NCI-H524 treated with DMSO at 0.1 percent for 48 hours (cell line): Measurements from ENCODE around the gene UBE2Z.
"Not testable (repeated sequence)": the region's sequence is repeated elsewhere in the genome, so short reads cannot be mapped to it uniquely, and the experiment has no call there.

Experiments
- DNase-seq: peaks from one replicate; lab custom pipeline; 2025; lab: John Stamatoyannopoulos, UW

The UBE2Z gene

DNA sequence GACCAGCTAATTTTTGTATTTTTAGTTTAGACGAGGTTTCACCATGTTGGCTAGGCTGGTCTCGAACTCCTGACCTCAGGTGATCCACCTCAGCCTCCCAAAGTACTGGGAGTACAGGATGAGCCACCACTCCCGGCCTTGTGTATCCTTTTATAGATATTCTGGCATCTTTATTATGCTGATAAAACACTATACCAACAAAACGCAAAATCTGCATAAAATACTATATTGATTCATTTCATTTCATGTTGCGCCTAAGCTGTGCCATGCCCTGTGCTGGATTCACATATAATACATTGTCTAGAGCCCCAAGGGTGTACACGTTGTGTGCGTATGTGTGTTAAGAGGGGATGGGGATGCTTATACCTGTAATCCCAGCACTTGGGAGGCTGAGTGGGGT, 3.8 kb upstream of the UBE2Z start:
- DNase-seq = no peak

DNA sequence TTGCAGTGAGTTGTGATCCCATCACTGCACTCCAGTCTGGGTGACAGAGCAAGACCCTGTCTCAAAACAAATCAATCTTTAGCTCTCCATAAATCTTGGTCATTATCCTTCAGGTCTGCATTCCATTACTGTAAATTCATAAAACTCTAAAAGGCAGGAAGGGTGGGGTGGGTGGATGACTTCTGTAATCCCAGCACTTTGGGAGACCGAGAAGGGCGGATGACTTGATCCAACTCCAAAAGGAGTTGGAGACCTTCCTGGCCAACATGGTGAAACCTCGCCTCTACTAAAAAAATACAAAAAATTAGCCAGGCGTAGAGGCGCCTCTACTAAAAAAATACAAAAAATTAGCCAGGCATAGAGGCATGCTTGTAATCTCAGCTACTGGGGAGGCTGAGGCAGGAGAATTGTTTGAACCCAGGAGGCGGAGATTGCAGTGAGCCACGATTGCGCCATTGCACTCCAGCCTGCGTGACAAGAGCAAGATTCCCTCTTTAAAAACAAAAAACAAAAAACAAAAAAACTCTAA, 2.2 kb upstream of the UBE2Z start:
- no peak for DNase-seq

DNA sequence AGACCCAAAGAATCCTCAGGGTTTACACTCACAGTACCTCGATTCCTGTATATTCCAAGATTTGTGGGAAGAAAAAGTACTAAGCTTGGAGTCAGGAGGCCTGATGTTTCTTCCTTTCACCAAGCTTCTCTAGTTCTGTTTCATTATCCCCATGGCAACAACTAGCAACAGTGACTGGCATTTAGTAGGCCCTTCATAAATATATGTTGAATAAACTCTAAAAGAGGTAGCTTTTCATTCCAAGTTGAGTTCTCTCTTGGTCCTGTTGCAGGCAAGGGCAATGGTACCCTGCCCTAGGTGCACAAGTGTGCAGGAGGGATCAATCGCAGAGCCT, 527 bp upstream of the UBE2Z start:
- DNase-seq = no peak

DNA sequence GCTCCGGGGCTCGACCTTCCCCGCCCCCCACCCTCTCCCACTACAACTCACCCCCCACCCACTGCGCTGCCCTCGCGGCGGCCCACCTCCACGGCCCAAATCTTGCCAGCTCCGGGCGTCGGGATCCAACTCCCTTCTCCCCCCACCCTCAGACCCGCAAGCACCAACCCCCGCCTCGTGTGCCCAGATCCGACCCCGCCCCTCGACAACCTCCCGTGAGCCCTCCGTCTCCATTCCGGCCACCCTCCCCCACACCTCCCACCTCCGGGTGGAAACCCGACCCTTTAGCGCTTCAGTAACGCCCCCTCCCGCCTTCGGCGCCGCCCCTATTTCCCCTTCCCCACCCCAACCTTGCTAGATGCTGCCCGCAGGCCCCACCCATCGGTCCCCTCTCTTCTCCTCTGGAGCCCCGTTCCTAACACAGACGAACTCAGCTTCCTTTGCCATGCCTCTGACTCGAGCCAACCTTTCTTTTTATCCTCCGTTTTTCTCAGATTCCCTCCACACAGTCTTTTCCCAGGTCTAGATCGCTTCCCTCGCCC, 717 bp downstream of the UBE2Z start:
- peak; percentile 68 for DNase-seq

DNA sequence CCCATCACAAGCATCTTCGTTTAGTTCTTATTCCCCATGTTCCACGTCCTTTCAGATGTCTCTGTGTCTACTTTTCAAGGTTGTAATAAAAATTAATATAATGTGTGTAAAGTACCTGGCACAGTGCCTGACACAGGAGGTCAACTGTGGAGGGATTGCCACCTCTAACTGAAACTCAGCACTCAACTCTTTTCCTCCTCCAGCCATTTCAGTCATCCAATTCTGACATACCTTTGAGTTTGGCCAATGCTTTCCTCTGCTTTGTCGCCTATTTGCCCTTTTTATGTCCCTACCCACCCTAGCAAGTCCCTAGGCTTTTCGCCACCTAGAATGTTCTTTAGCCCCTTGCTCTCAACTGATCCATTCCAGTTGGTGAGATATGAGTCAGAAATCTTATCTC, 1.6 kb downstream of the UBE2Z start:
- DNase-seq = no peak

DNA sequence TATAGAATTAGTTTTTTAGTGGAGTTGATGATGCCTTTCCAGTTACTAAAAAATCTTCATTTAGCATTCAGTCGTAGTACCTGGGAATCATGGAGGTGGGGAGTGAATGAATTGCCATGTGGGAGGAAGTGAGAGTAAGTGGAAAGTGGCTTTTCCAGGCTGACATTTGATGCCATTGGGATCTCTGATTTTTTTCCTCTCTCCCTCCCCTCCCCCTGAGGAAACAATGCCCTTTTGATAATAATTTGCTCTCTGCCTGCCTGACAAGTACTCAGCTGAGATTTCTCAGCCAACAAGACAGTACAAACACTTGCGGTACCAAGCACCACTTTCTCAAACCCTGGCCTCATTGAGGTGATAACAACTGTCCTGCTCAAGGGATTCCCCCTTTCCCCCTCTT, 2.2 kb downstream of the UBE2Z start:
- DNase-seq = no peak

DNA sequence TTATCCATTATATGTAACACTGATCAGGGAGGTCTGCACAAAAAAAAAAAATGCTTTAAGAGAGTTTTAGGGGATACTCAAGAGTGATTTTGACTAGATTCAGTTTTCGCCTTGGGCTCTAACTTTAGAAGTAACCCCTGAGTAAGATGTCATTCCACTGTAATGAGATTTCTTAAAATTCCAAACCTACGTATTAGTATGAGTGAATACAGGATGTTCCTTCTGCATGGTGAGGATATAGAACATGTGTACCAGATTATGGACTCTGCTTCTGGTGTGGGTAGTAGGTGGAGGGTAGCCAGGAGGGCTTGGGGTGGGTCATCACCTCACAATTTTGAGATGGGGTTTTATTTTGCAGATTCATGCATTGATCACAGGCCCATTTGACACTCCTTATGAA, 4.3 kb downstream of the UBE2Z start:
- DNase-seq = no peak

DNA sequence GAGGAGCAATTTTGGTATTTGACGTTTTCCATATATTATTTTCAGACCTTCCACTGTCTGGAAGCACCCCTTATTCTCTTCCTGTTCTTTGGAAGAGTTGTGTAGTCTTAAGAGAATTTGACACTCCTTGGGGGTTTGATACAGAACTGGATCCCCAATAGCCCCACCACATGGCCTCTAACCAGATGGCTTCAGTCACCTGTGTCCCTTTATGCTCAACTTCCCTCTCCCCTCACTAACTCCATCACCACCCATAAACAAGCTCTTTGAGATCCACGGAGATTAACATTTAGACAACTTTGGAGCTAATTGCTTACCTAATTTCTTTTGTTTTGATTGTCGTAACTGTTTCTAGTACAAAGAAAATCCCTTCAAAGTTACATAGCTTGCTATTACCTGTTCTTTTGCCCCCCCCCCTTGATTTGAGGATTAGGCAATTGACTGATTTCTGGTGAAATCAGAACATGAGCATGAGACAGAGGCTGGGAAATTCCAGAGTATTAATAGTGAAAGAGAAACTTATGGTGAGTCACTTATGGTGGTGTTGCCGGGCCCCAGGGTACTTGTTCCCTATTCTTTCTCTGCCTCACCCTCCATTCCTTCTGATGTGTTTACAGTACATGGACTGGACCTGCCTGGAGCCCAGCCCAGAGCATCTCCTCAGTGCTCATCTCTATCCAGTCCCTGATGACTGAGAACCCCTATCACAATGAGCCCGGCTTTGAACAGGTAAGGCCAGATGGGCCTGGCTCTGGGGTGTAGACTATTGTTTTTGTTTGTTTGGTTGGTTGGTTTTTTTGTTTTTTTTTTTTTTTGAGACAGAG, 7.5 kb downstream of the UBE2Z start:
- DNase-seq = no peak

DNA sequence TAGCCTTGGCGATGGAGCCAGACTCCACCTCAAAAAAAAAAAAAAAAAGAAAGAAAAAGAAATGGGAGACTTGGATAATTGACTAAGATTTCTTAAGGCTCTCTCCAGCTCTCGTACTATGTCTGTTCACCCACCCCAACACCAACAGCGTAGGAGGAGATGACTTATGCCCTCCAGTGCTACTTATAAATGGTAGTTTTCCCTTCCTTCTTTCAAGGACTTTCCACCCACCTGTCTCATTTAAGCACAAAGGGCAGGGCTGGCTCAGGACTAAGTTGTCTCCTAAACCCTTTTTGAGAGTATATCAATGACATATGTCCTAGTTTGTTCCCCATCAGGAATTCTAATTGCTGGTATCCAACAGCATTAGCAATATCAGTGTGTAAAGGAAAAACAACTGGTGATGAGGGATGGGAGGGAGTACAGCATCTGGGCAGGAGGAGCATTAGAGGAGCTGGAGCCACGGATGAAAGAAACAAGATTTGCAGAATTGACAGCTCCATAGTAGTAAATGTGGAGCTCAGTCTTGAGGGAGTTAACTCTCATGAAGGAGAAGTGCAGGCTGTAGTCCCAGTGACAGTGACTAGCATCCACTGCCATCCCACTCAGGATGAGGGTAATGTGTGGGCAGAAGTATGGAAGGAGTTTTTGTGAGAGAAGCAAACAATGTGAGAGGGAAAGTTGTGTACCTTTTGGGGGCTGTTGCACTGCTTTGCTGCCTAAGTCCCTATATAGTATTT, 17.2 kb downstream of the UBE2Z start:
- no peak for DNase-seq

DNA sequence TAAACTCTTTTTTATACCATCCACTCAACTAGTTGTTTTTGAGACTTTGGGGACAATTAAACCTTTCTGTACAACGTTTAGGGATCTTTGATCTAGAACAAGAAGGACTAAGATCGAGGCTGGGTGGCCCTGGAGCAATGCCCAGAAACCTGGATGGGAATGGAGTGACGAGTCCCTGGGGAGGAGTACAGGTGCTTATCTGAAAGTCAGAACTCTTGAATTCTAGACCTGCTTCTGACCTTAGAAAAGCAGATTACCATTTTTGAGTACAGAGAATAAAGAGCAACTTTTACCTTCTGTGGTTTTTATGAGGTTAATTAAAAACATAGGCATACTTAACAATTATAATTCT, 17.8 kb downstream of the UBE2Z start:
- no peak for DNase-seq

DNA sequence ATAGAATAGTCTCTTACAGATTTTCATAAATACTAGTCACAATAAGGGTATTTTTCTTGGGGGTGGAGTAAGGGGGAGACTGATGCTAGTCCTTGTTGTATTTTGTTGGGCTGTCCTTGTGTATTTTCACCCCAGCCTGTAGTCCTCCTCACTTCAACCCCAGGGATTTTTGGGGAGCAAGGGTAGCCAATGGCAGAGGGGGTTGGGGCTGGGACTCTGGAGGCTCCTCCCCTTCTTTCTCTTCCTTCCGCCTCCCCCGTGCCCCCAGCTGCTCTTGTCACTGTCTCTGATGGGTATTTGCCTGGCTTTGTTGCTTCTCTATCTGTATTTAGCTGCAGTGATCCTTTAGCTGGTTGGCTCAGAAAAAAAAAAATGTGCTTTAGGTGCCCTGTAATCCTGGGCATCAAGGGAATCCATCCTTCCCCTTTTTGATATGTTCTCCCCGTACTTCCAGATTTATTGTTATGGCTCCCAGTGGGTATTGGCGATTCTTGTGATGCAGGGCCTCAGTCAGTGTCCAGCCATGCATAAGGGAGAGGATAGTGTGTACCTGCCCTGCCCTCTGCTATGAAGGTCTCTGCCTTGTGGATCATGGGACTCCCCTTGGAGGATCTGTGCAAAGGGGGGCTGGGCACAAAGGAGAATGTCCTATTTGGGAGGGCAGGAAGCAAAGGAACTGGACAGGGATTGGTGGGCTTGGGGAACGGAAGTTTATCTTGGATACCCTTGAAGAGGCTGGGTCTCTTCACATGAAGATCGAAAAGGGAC, 20.0 kb downstream of the UBE2Z start:
- no peak for DNase-seq

DNA sequence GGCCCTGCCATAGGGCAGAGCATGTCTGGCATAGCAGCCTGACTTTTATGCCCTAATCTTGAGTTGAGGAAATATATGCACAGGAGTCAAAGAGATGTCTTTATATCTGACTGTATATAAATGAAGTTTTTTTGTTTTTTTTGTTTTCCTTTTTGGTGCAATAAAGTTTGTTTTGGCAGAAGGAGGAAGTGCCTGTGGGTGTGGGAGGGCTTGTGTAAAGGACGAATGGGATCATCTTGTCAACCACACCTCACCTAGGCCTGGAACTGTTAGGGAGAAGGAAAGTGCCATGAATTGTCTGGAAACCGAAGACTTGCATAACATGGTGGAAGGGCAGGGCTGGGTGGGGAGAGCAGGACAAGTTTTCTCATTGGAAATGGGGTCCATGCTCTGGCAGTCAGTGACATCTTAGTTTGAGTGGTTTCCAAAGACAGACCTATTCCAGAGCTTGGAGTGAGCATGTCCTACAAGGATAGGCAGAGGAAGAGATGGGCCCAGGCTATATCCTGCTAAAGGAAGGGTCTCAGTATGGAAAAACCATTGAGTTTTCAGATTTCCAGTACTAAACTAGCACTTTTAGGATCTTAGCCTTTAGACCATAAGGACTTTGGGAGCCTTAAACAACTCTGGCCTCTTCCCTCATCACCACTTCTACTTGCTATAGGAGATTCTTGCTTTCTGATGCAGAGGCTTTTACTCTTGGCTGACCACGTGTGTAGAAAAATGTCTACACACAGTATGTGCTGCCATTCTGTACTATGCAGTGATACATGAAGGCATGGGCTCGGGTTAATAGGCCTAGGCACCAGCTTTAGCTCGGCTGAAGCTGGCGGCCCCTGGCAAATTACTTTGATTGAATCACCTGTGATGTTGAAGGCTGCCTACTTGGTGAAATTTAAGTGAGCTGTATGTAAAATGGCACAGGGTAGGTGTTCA, 20.9 kb downstream of the UBE2Z start:
- no peak for DNase-seq

DNA sequence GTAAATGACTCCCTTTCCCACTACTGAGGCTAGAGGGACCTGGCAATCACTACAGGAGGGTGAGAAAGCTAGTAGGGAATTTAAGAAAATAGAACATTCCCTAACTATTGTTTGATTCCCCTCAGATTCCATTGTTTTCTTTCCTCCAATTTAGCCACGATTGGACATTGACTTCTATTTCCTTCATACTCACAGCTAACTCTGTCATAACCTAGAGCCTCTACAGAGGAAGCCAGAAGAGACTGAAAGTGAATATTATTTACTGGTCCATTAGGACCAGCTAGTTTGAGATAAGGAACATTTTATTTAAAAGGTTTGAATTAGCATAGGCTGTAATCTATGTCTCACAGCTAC, 21.6 kb downstream of the UBE2Z start:
- DNase-seq = no peak

DNA sequence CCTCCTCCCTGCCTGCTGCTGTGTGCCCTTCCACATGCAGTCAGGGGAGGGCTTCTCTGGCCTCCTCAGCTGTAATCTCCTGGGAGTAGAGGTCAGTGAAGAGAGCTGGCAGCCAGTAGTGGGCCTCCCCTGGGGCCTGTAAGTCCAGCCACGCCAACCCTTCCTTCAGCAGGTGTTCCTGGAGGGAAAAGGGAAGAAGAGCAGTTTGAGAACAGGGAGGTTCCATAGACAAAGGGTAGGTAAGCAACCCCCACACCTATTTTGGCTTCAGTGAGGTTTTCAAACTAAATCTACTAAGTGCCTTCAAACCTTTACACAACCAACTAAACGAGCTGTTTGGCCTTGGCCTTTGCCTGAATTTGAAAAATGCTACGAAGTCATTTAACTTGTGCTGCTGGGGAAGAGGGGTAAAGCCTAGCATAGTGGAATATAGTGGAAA, 22.2 kb downstream of the UBE2Z start:
- no peak for DNase-seq

DNA sequence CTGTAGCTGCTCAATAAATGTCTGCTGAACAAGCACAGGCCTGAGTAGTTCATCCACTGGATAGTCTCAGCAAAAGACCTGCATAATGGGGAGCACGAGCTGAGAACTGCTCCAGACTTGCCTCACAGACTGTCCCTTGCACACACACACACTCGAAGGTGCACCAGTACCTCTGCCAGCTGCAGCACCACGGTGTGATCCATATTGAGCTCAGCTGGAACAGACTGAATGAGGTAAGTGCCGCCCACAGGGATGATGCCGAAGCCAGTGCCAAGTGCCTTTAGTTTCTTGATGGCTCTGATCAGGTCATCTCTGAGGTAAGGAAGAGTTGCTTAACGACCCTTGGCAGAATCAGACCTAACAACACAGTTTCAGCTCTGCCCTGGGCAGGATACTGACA, 24.8 kb downstream of the UBE2Z start:
- DNase-seq = no peak

DNA sequence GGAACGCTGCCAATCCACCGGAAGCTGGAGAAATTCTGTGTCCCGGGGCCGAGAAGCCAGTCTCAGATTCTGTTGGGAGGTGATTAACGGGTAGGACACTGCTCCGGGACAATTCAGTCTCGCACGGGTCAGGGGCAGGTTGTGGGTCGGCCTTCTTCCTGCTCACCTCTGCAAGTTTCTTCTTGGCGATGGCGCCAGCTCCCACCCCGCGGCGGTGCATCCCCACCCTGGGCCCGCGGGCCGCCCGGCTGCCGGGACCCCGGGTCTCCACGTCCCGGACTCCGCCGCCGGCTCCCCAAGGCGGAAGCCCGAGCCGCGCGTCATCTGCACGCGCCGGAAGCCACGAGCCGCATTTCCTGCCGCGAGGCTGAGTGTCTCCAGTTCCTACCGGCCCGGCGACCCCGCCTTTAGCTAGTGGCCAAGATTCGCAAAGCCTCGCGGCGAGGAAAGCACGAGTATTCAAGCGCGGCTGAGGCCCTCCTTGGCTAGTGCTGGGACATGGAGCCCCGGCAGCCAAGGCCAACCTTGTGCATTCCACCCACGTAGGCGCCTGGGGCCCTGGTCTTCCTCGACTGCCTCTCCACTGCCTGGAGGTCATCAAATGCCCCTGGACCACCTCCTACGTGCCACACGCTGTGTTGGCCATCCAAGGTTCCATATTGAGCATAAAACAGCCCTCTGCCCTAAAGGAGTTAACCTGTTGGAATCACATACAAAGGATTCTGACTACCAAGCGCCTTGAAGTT, 36.5 kb downstream of the UBE2Z start, which contains the start of gene SNF8:
Gene SNF8 (minus strand): TSS at position 328 of the 746 bp plus-strand sequence. CDS start 108 bp downstream, at position 220.
- DNase-seq = peak; percentile 52

DNA sequence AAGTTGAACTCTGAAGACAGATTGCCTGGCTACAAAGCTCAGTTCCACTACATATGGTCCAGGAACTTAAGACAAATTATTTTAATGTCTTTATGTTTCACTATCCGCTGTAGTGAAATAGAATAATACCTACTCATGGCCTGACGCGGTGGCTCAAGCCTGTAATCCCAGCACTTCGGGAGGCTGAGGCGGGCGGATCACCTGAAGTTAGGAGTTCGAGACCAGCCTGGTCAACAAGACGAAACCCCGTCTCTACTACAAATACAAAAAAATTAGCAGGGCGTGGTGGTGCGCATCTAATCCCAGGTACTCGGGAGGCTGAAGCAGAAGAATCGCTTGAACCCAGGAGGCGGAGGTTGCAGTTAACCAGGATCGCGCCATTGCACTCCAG, 37.0 kb downstream of the UBE2Z start:
- DNase-seq = not testable (repeated sequence)

DNA sequence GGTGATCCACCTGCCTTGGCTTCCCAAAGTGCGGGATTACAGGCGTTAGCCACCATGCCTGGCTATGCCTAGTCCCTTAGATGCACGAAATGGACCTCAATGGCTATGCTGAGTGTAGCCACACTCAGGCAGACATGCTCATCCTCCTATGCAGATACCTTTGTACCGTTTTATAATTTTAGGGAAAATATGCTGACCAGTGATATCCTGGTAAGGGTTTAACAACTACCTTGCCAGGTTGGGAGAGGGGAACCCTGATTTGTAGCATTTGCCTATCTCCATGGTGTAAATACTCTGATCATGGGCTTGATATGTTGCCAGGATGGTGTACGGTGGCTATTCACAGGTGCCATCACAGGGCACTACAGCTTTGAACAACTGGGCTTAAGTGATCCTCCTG, 43.4 kb downstream of the UBE2Z start:
- no peak for DNase-seq

DNA sequence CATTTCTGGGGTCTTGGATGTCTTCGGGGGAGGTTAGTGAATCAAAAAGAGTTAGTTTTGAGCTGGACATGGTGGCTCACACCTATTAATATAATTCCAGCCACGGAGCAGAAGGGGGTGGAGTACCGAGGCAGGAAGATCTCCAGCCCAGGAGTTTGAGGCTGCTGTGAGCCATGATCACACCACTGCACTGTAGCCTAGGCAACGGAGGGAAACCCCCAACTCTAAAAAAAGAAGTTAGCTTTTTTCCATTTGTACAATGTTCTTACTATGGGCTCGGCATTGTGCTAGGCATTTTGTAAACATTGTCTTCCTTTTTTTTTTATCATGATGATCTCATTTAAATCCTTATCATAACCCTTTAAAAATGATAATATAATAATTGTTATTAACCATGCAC, 44.7 kb downstream of the UBE2Z start:
- DNase-seq = no peak

DNA sequence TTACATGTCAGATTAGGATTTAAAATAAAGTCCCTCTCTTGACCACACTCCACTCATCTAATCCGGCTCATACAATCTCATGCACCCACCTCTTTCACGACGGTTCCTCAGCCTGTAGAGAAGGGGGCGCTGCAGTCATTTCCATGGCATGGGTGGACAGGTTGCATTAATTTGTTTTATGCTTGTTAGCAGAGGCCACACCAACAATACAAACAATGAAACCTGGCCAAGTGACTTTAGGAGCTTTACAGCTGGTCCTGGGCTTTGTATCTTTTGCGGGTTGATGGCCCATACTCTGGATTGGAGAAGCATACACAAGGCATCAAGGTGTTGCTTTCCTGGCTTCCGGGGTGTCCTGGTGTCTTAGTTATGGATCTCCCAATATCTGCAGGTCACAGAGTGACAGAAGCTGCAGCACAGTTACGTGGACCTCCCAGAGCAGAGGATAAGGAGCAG, 46.1 kb downstream of the UBE2Z start:
- peak; percentile 31 for DNase-seq
